Mesenteric fat pad (tissue), 1 donor: ENCODE results near the gene B4GALT4. TPM values are rescaled to one million over a fixed set of nuclear protein-coding genes. Genes with fewer than 3 reads are reported as not detected.
"Not testable (repeated sequence)": the region's sequence is repeated elsewhere in the genome, so short reads cannot be mapped to it uniquely, and the experiment has no call there.

ENCODE experiments used
- DNase-seq: peaks from one replicate; pipeline ENCODE4 v3.0.0-alpha.2; 2020; ENCODE audit warnings: low spot score
- total RNA-seq: library from RNA; stranded (reverse); fragmentation: NEBNext Ultra II Directional; extraction: Animal tissue kit (Norgen Biotek cat#: 25700); gene quantifications from one replicate; pipeline ENCODE4 v1.2.1, GENCODE V29; 2021
- donor health status: DM: yes; HTN: yes; CAD: no.

The B4GALT4 gene
- total RNA-seq, 1 donor from 2014 or later, result 15.0 TPM

DNA sequence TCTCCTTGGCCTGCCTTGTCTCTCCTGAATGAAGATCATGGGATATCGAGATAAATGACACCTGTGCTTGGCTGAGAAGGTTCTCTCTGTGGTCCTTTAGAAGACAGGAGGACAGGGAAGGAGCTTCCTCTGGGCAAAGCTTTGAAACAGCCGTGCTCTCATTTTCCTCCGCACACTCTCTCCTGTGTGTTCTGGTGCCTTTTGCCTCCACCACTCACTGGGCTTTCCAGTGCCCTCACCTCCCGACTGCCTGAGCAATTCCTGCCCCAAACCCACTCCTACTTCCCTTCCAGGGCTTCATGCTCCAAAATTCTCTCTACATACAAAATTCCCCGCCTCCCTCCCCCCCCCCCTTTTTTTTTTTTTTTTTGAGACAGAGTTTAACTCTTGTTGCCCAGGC, 35.0 kb downstream of the B4GALT4 start:
- no peak for DNase-seq

DNA sequence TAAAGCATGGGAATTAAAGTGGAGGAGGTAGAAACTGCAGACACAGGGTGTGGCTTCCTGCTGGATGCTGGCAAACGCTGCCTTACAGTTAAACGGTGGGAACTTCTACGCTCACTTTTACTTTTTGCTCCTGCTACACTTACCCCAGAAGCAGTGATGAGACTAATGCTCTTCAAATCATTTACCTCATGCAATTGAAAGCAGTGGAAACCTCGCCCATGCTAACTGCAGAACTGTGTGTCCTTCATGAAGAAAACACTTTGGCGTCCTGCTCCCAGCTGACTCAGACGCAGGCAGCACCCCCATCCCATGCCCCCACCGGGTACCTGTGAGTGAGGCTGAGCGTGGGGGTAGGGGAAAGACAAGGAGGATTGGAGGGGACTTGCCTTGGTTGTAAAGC, 35.5 kb downstream of the B4GALT4 start:
- DNase-seq, result no peak

DNA sequence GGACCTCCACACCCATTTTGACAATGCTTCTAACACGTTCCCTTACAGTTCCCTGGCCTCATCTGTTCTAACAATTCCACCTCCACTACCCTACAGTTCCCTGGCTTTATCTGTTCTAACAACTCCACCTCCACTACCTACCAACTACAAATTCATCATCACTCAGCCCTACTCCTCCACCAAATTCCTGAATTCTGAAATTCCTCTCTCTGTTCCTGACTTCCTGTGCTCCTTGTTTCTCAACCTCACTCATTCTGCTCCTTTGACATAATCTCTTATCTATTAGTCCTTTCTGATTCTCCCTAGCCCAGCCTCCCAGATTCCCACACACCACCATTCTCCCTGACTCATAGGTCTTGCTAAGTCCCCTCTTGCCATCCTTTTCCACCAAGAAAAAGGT, 44.8 kb downstream of the B4GALT4 start:
- no peak for DNase-seq

DNA sequence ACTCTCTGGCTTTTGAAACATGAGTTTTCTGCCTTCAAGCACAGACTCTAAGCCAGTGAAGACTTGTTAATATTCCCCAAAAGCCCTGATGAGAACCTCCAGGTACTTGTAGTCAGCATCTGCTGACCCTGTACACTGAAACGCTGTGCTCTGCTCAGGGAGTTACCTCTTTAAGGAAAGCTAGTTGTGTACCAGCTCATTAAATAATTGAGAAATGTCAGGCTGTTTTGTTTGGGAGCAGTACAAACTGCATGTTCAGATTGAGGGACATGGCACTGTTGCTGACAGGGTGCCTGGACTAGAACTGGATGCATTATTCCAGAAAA, 45.6 kb downstream of the B4GALT4 start:
- DNase-seq, result no peak

DNA sequence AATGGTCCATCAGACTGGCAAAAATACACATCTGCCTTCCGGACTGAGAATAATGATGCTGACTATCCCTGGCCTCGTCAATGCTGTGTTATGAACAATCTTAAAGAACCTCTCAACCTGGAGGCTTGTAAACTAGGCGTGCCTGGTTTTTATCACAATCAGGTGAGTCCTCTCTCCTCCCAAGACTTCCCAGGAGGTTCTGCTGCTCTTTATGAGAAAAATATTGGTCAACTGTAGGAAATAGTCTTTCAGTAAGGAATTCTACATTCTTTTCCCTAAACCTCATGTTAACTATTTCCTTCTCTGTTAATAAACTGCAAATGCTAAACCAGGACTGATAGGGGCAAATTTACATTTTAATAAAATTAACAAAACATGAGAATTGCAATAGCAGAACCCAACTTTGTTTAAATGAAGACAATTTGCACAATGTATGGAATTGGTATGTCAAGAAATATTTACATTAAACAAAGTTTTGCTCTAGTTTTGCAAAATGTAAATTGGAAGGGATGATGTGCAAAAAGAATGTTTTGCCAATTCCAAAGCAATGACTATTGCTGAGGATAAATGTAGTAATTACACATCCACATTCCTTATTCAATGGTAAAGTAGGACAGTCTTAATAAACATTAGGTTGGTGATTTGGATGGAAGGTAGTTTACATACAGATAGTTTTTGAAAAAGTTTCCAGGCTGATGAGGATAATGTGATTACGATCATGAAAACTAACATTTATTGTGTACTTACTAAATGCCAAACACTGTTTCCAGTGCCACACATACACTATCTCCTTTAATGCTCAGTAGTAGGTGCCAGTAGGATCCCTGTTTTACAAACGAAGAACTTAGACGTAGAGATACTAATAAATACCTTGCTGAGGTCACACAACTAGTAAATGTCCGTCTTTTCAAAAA, 46.2 kb downstream of the B4GALT4 start:
- no peak for DNase-seq

DNA sequence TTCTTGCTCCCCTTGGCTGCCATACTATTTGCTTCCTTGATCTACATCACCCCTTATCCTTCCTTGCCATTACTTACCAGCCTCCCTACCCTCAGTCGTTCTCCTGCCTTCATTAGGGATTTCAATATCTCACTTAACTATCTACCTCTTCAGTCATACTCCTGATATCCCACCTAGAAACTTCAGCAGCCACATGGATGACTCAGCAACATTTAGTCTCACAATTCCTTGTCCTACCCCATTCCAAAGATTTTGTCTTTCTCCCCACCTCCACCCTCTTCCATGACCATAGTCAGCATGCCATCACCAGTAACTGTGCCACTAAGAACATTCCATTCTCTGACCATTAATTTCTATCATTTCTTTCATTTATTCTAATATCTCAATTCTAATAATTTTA, 48.9 kb downstream of the B4GALT4 start:
- no peak for DNase-seq

DNA sequence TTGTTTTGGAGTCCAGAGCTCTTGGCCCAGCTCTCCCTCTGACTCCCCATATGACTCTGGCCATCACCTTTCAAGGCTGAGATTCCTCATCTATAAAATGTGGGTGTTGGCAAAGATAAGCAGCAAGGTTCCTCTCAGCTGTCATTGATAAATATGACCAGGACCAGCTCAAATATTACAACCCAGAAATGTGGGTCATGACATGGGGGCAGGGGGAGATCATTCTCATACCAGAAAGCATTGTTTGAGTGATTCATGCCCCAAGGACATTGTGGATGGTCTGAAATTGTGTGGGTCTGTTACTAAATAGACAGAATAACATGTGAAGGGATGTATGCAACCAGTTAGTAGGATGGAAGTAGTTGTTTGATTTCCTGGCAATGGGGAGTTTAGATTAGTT, 53.4 kb downstream of the B4GALT4 start:
- no peak for DNase-seq

DNA sequence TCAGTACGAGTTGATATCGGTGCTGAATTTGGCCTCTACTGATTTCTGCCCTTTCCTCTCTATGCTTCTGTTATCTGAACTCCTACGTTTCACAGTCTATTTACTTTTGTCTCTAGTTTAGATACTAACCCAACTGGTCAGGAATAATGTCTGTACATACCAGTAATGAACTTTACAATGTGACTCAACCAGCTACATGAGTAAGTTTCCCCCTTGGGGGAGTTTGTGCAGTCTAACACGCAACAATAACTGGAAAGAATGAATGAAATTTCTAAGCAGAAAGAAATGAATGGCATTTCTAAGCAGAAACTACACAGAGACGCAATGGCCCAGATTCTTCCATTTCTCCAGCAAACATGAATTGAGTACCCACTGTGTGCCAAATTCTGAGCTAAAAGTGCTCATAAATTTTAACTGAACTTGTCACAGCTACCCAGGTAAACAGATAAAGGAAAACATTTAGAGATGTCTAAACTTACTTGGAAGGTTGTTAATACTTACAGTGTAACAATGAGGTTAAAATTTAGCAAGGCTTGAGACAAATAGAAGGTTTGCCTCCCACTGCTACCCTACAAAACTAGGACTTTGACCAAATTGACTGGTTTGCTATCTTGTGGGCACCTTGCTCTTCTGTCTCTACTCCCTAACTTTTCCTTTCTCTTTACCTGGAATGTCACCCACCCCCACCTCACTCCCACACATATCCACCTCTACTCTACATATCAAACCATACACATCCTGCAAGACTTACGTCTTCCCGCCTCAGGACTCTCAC, 55.7 kb downstream of the B4GALT4 start:
- DNase-seq, result no peak

DNA sequence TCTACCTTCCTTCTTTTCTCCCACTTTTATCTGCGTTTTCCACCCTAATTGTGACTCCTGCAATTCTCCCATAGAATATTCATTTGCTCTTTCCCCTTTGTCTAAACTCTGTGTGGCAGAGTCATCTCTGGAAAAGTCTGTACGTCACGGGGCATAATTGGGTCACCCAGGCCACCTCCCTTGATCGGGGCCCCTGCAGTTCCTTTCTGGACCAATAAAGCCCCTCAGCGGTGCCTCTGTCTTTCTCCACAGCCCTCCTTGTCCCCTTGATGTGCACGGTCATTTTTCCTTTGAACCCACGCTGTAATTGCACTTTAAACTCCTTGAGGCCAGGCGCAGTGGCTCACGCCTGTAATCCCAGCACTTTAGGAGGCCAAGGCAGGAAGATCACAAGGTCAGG, 56.6 kb downstream of the B4GALT4 start:
- DNase-seq, result no peak

DNA sequence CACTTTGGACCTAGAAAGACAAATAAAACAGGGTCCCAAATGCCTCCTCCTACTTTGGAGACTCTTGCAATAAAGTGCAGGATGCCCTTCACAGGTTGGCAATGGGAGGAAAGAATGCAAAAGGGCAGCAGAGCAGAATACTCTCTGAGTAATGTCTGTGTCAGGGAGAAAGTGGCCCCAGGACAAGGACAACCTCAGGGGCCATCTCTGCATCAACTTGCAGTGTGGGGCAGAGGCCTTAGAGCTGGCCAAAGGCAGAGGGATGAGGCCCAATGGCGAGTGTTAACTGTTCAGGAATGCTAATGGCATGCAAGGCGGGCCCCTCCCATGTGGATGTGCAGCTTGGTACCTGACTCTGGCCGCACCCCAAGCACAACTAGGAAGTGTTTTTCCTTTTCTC, 58.9 kb downstream of the B4GALT4 start:
- DNase-seq, result no peak

DNA sequence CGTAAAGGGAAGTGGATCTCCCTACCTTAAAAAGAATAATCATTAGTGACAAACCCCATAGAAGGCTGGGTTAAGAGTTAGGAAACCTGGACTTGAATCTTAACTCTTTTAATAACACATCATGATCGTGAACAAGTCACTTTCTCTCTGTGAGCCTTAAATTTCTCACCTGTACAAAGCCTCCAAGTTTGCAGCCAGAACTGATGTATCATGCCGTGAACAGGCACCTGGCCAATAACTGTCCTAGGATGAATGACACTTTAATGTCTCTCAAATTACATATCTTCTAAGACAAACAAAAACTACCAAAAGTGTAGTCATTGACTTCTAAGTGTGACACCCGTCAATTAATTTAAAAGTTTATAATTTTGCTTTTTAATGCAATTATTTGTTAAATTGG, 63.4 kb downstream of the B4GALT4 start:
- DNase-seq, result no peak

DNA sequence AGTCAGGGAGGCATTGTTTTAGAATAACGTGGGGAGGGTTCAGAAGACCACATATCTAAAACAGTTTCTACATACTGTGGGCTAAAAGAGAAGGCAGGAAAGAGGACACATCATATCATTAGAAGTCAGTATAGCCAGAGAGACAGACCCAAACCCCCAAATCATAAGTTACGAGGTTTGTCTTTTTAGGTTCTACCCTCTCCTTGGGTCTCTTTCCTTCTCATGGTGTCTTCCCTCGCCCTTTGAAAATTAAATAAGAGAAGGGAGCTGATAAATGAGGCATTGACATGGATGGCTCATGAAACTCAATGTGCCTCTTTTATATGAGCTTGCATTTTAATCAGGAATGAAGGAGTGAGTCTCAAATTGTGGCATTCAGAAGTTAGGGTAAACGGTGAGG, 63.9 kb downstream of the B4GALT4 start:
- no peak for DNase-seq

DNA sequence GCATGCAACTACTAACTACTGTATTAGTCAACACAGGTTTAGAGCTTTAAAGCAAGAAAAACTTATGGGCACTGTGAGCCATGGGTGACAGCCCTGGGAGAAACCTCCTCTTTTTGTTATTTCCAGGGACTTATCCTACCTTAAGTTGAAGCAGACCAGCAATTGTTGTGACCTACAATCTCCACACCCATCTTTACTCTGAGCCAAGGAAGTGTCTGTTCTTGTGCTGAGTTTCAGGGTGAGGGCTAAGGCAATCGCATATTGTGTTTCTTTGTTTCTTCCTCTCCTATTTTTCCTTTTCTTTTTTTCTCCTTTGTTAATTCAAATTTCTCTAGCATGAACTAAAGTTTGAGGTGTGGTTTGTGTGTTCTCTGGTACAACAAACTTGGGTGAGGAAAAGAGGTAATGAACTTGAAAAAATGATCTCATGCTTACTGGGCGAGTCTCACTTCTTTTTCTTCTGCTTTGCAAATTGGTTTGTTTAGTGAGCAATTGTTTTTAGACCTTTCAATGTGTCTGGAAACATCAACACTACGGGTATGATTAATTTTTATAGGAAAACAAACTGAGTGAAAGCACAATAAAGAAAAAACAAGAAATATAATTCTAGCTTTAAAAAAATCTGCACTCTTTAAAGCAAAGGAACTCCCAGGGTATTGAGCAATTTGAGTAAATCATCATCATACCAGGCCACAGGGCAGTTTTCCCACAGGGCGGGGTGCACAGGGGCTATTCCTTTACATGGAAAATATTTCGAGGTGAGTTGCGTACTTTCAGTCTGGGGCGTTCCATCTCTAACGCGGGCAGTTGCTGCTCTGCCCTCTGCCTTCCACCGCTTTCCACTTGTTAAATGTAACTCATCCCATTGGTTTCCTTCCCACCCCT, 64.6 kb downstream of the B4GALT4 start:
- no peak for DNase-seq

DNA sequence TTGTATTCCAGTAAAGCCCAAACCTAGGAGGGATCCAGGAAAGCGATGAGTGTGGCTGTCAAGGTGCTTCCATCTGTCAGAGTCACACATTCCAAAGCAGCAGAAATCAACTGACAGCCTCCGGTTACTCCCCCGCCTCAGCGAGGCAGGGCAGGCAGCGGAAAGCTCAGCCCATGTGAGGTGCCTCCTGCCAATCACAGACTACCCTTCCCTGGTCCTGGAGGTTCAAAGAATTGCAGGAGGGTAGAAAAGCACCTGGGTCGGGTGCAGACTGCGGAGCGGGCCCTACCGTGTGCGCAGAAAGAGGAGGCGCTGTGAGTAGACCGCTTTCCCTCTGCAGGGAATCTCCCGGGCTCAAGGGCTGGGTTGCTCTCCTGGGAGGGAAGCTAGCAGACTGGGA, 67.4 kb downstream of the B4GALT4 start, which contains the start of gene UPK1B:
UPK1B (plus strand) TSS at position 274 of the 400 bp plus-strand sequence. CDS start 13,144 bp downstream, outside the sequence.
- no peak for DNase-seq

DNA sequence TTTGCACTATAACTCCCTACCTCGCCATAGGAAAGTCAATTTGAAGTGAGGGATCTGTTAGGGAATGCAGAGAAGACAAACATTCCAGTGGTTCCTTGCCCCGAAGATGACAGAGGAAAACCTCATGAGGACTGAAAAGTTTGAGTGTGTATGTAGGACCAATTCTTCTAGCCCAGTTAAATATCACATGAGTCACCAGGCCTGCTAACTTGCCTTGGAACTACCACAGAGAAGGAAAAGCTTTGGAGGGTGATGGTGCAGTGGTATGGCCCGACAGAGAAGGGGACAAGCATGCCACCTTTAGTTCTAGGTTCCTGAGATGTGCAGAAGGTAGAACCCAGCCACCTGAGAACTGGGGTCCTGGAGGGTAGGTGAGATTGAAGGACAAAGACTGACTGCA, 69.9 kb downstream of the B4GALT4 start:
- DNase-seq, result no peak

DNA sequence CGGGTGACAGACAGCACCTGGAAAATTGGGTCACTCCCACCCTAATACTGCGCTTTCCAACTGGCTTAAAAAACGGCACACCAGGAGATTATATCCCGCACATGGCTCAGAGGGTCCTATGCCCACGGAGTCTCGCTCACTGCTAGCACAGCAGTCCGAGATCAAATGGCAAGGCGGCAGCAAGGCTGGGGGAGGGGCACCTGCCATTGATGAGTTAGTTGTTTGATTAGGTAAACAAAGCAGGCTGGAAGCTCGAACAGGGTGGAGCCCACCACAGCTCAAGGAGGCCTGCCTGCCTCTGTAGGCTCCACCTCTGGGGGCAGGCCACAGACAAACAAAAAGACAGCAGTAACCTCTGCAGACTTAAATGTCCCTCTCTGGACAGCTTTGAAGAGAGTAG, 75.9 kb downstream of the B4GALT4 start:
- not testable (repeated sequence) for DNase-seq

Other genes with a start within 250 kb of the B4GALT4 start
- gene IGSF11, start 206.0 kb downstream of the B4GALT4 start, total RNA-seq, result not detected
- gene TEX55, start 94.7 kb downstream of the B4GALT4 start, total RNA-seq, result not detected
- gene UPK1B, start 67.3 kb downstream of the B4GALT4 start, total RNA-seq, result not detected
- gene ARHGAP31, start 53.5 kb upstream of the B4GALT4 start, total RNA-seq, result 63.4 TPM
- gene TMEM39A, start 222.7 kb upstream of the B4GALT4 start, total RNA-seq, result 61.9 TPM
- 19.1 TPM for gene POGLUT1, start 228.1 kb upstream of the B4GALT4 start, total RNA-seq